IMR-90 (cell line): Measurements from ENCODE around the gene SMO. TPM values are rescaled to one million over a fixed set of nuclear protein-coding genes. Genes with fewer than 3 reads are reported as not detected.

Source experiments
- ATAC-seq: fragments of 200-7000 bp; cut with Tn5 transposase; 2 replicates; pipeline ENCODE4 v1.9.1; 2020; ENCODE audit warnings: low read depth, mild to moderate bottlenecking, moderate library complexity
- BruUV-seq: library from RNA; stranded (reverse); fragments of 400-500 nt; replicated peaks from 2 replicates; lab custom pipeline; 2021; lab: Mats Ljungman, UMichigan
- CTCF ChIA-PET: fragments of 300-600 bp; formaldehyde crosslinking; extraction: SDS; loops from one replicate; lab custom pipeline; 2021; ENCODE audit warnings: antibody characterized with exemption; lab: Yijun Ruan, JAX
- POLR2A ChIA-PET: fragments of 300-600 bp; sonication (Branson Sonifier 250); formaldehyde crosslinking; loops from one replicate; lab custom pipeline; 2022; ENCODE audit warnings: antibody characterized with exemption; ENCODE audit not compliant: unreplicated experiment; lab: Charles Lee
- DNase-seq: peaks from one replicate; pipeline ENCODE4 v3.0.0; 2013
- H2AFZ ChIP-seq: replicated peaks from 2 replicates; pipeline ENCODE3; 2013; ENCODE audit warnings: low read length, mild to moderate bottlenecking; ENCODE audit not compliant: poor library complexity
- H2AK5ac ChIP-seq: 2 replicates; pipeline ENCODE4 v1.6.1; 2013; ENCODE audit warnings: low read depth, low read length, inconsistent platforms
- H2AK9ac ChIP-seq: replicated peaks from 2 replicates; pipeline ENCODE3; 2013; ENCODE audit warnings: mild to moderate bottlenecking, low read depth, low read length, moderate library complexity; ENCODE audit not compliant: poor library complexity
- H2BK120ac ChIP-seq: 2 replicates; pipeline ENCODE4 v1.6.1; 2013; ENCODE audit warnings: low read depth, low read length, inconsistent platforms
- H2BK15ac ChIP-seq: 3 replicates; pipeline ENCODE4 v1.6.1; 2013; ENCODE audit warnings: low read depth, low read length, inconsistent platforms
- H2BK20ac ChIP-seq: 2 replicates; pipeline ENCODE4 v1.6.1; 2013; ENCODE audit warnings: low read depth, mild to moderate bottlenecking, inconsistent platforms, low read length, moderate library complexity
- H2BK5ac ChIP-seq: 2 replicates; pipeline ENCODE4 v1.6.1; 2013; ENCODE audit warnings: mild to moderate bottlenecking, low read depth, low read length, inconsistent platforms; ENCODE audit not compliant: poor library complexity, severe bottlenecking
- H3K14ac ChIP-seq: replicated peaks from 2 replicates; pipeline ENCODE4 v1.6.1; 2013; ENCODE audit warnings: low read depth, low read length, inconsistent platforms
- H3K18ac ChIP-seq: 2 replicates; pipeline ENCODE4 v1.6.1; 2013; ENCODE audit warnings: low read depth, low read length, control low read depth
- H3K23ac ChIP-seq: 2 replicates; pipeline ENCODE4 v1.6.1; 2013; ENCODE audit warnings: low read depth, low read length, inconsistent platforms
- H3K27ac ChIP-seq: 2 replicates; pipeline ENCODE4 v1.5.1; 2013; ENCODE audit warnings: mild to moderate bottlenecking, control low read depth, low read length; ENCODE audit not compliant: insufficient read depth
- H3K27me3 ChIP-seq: 2 replicates; pipeline ENCODE4 v1.6.1; 2013; ENCODE audit warnings: low read length; ENCODE audit not compliant: control insufficient read depth, insufficient read depth
- H3K36me3 ChIP-seq: 2 replicates; pipeline ENCODE4 v1.6.1; 2013; ENCODE audit warnings: low read length, mixed read lengths; ENCODE audit not compliant: control insufficient read depth, insufficient read depth
- H3K4ac ChIP-seq: 2 replicates; pipeline ENCODE4 v1.6.1; 2013; ENCODE audit warnings: low read depth, low read length, inconsistent platforms
- H3K4me1 ChIP-seq: 2 replicates; pipeline ENCODE4 v1.6.1; 2013; ENCODE audit warnings: low read length, mixed read lengths; ENCODE audit not compliant: control insufficient read depth, insufficient read depth
- H3K4me2 ChIP-seq: 2 replicates; pipeline ENCODE4 v1.6.1; 2013; ENCODE audit warnings: low read depth, mild to moderate bottlenecking, control low read depth, low read length, moderate library complexity
- H3K4me3 ChIP-seq: 2 replicates; pipeline ENCODE4 v1.5.1; 2013; ENCODE audit warnings: low read depth, mild to moderate bottlenecking, control low read depth, low read length, moderate library complexity; ENCODE audit not compliant: insufficient read depth
- H3K56ac ChIP-seq: 2 replicates; pipeline ENCODE4 v1.6.1; 2013; ENCODE audit warnings: low read length, inconsistent platforms; ENCODE audit not compliant: insufficient read depth; ENCODE audit errors: extremely low read depth
- H3K79me1 ChIP-seq, 2 experiments: 2 replicates each; pipeline ENCODE4 v1.6.1; 2013; ENCODE audit warnings: low read length in 2 of 2, inconsistent platforms in 1 of 2, low read depth in 1 of 2
- H3K9ac ChIP-seq: 2 replicates; pipeline ENCODE4 v1.6.1; 2013; ENCODE audit warnings: low read depth, low read length, control low read depth
- H3K9me1 ChIP-seq: 2 replicates; pipeline ENCODE4 v1.6.1; 2013; ENCODE audit warnings: low read length, inconsistent platforms; ENCODE audit not compliant: insufficient read depth
- H3K9me3 ChIP-seq: 2 replicates; pipeline ENCODE4 v1.6.1; 2013; ENCODE audit warnings: low read length; ENCODE audit not compliant: control insufficient read depth, insufficient read depth
- H4K20me1 ChIP-seq: 2 replicates; pipeline ENCODE4 v1.6.1; 2013; ENCODE audit warnings: low read length, inconsistent platforms; ENCODE audit not compliant: insufficient read depth
- H4K5ac ChIP-seq: 2 replicates; pipeline ENCODE4 v1.6.1; 2013; ENCODE audit warnings: mild to moderate bottlenecking, low read depth, low read length, control low read depth
- H4K8ac ChIP-seq, 2 experiments: 2 replicates each; pipeline ENCODE4 v1.6.1; 2013; ENCODE audit warnings: low read depth in 2 of 2, low read length in 2 of 2, control low read depth in 1 of 2, inconsistent platforms in 1 of 2
- H4K91ac ChIP-seq: 2 replicates; pipeline ENCODE4 v1.6.1; 2013; ENCODE audit warnings: low read depth, low read length, inconsistent platforms; ENCODE audit not compliant: insufficient read depth
- BHLHE40 ChIP-seq: fragments of 150-350 bp; IDR thresholded peaks from 2 replicates; pipeline ENCODE4 v1.6.1; 2016; ENCODE audit warnings: mild to moderate bottlenecking, low read depth, low read length
- CEBPB ChIP-seq: IDR thresholded peaks from 2 replicates; pipeline ENCODE4 v1.6.1; 2012; ENCODE audit warnings: low read depth, low read length, improper control_type of control experiment
- CHD1 ChIP-seq: IDR thresholded peaks from 2 replicates; pipeline ENCODE4 v1.6.1; 2012; ENCODE audit warnings: low read depth, low read length, improper control_type of control experiment
- ELK1 ChIP-seq: fragments of 150-350 bp; IDR thresholded peaks from 2 replicates; pipeline ENCODE4 v1.6.1; 2016; ENCODE audit warnings: low read depth, mild to moderate bottlenecking, low read length, moderate library complexity, borderline replicate concordance
- MXI1 ChIP-seq: IDR thresholded peaks from 2 replicates; pipeline ENCODE4 v1.6.1; 2012; ENCODE audit warnings: low read depth, mild to moderate bottlenecking, low read length, moderate library complexity, borderline replicate concordance
- NFE2L2 ChIP-seq: fragments of 150-350 bp; IDR thresholded peaks from 2 replicates; pipeline ENCODE4 v1.6.1; 2016; ENCODE audit warnings: low read depth, mild to moderate bottlenecking, low read length
- POLR2A ChIP-seq: IDR thresholded peaks from 2 replicates; pipeline ENCODE4 v1.6.1; 2012; ENCODE audit warnings: mild to moderate bottlenecking, low read depth, low read length
- RAD21 ChIP-seq: IDR thresholded peaks from 2 replicates; pipeline ENCODE4 v1.6.1; 2012; ENCODE audit warnings: low read length, improper control_type of control experiment
- RCOR1 ChIP-seq: IDR thresholded peaks from 2 replicates; pipeline ENCODE4 v1.6.1; 2012; ENCODE audit warnings: mild to moderate bottlenecking, low read length, improper control_type of control experiment; ENCODE audit not compliant: insufficient replicate concordance
- SMC3 ChIP-seq: fragments of 150-350 bp; IDR thresholded peaks from 2 replicates; pipeline ENCODE4 v1.6.1; 2016; ENCODE audit warnings: low read depth, mild to moderate bottlenecking, antibody characterized with exemption, low read length, moderate library complexity
- WGBS, 2 experiments: methylation state at CpG; one replicate each; pipeline versions ENCODE4 v1.1.5 to v1.1.7; 2013; ENCODE audit warnings: missing lambda C conversion rate in 2 of 2; ENCODE audit not compliant: insufficient read length in 1 of 2; ENCODE audit errors: extremely low coverage in 2 of 2; 5-methylcytosine and 5-hydroxymethylcytosine counted together
- dilution Hi-C: fragments of 300-500 bp; cut with HindIII; formaldehyde crosslinking; loops from one replicate; pipeline ENCODE4 v1.14.3; 2018; ENCODE audit warnings: low sequenced_read_pairs; ENCODE audit not compliant: unreplicated experiment
- in situ Hi-C: fragments of 300-500 bp; cut with MboI; formaldehyde crosslinking; loops from 3 replicates; pipeline ENCODE4 v1.14.3; 2019; ENCODE audit warnings: low sequenced_read_pairs, inconsistent platforms, mixed read lengths
- intact Hi-C: fragments of 100-400 bp; cut with micrococcal nuclease; formaldehyde crosslinking; loops from 2 replicates; pipeline ENCODE4 v1.10.0; 2022
- polyA plus RNA-seq, 3 experiments: library from polyadenylated mRNA; depleted of rRNA; stranded (reverse); fragments of >200 nt; gene quantifications; 2 replicates each; pipeline ENCODE4 v1.2.3, GENCODE V29; 2012; ENCODE audit warnings: low replicate concordance in 1 of 3
- total RNA-seq: library from RNA; depleted of rRNA; stranded (reverse); fragments of >200 nt; gene quantifications from 2 replicates; pipeline ENCODE4 v1.2.3, GENCODE V29; 2012

SMO gene
- total and polyA plus RNA-seq, 2 of the 4 experiments (the other 2 are of a cell fraction) = 18.5 to 24.7 TPM

DNA sequence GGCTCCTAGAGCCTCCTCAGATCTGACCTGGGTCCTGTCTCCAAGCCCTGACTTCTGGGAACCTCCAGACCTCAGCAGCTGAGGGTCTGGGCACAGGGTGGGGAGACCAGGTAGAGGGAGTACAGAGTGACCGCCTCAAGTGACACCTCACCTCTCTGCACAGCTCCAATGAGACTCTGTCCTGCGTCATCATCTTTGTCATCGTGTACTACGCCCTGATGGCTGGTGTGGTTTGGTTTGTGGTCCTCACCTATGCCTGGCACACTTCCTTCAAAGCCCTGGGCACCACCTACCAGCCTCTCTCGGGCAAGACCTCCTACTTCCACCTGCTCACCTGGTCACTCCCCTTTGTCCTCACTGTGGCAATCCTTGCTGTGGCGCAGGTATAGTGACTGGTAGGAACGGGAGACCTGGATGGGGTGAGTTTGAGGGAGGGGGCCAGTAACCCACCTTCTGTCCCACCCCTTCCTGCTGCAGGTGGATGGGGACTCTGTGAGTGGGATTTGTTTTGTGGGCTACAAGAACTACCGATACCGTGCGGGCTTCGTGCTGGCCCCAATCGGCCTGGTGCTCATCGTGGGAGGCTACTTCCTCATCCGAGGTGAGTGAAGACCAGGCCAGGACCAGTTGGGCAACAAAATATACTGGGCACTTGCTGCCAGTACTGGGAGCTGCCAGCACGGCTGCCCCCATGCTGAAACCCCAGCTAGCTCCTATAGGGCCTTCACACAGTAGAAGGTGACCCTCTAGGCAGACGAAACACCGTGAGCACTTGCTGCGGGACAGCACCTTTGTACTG, 17.8 kb downstream of the SMO start:
- H3K36me3 ChIP-seq = peaks cover 39% of the 10 kb centered on the region

More for the DNA sequence above, 17.8 kb downstream of the SMO start:
- ChIA-PET POLR2A (no interaction called here), CTCF (interaction anchor here (1.4 to 1.5 kb wide), 2 partner anchors 12 to 42 kb away, joined by 3 to 4 read pairs; no protein-coding TSS in a partner anchor)
- in situ Hi-C loops = loop anchor here (5.0 kb wide), 1 partner anchor 39 kb away; no protein-coding TSS in a partner anchor
- Histone ChIP-seq H3K4me2 (no peak overlapping the region), H2AFZ (no peak overlapping the region), H3K27ac (no peak overlapping the region), H3K4ac (no peak overlapping the region), H3K4me3 (no peak overlapping the region), H4K91ac (no peak overlapping the region), H2BK120ac (no peak overlapping the region), H3K18ac (no peak overlapping the region), H2AK5ac (no peak overlapping the region), H3K23ac (no peak overlapping the region), H4K8ac (no peak overlapping the region), H2AK9ac (peak overlapping the region; percentile 25), H3K14ac (no peak overlapping the region), H3K4me1 (0 out of 2 replicates have a peak, but pooled peaks cover 1% of the 10 kb centered on the region), H3K9me1 (no peaks in the 10 kb centered on the region), H2BK15ac (no peak overlapping the region), H2BK20ac (no peak overlapping the region), H3K56ac (no peak overlapping the region), H2BK5ac (no peak overlapping the region), H3K9me3 (no peaks in the 10 kb centered on the region), H3K79me1 (peaks cover 0 to 9% of the 10 kb centered on the region in 2 experiments; a peak in 2 of 4 replicates), H4K5ac (no peak overlapping the region), H3K27me3 (no peaks in the 10 kb centered on the region), H4K20me1 (no peaks in the 10 kb centered on the region; the same call in 1 of the 2 replicates), H3K9ac (no peak overlapping the region)
- TF ChIP-seq CHD1 = no peak
- no peak for TF ChIP-seq RAD21
- no peak for TF ChIP-seq MXI1
- no peak for TF ChIP-seq NFE2L2
- no peak for TF ChIP-seq ELK1
- TF ChIP-seq BHLHE40 = no peak
- no peak for TF ChIP-seq POLR2A
- no peak for TF ChIP-seq SMC3
- no peak for TF ChIP-seq CEBPB
- TF ChIP-seq RCOR1 = no peak
- no peak for ATAC-seq
- BruUV-seq = no TSS peak
- 88% methylated on average over 7 of the region's 18 CpGs; no CpG with 5 or more reads in 1 of the 2 experiments for WGBS, 2 experiments
- intact Hi-C loops = no loop called here
- dilution Hi-C loops = no loop called here
- no peak for DNase-seq
